NCI-H510A (cell line): ENCODE results near the gene KCNMA1.

ENCODE experiments used
- DNase-seq: peaks from one replicate; lab custom pipeline; 2025; lab: John Stamatoyannopoulos, UW

KCNMA1 gene

GRCh38 chr10:77180794-77181193, 456.8 kb downstream of the KCNMA1 start:
- DNase-seq = no peak

DNA sequence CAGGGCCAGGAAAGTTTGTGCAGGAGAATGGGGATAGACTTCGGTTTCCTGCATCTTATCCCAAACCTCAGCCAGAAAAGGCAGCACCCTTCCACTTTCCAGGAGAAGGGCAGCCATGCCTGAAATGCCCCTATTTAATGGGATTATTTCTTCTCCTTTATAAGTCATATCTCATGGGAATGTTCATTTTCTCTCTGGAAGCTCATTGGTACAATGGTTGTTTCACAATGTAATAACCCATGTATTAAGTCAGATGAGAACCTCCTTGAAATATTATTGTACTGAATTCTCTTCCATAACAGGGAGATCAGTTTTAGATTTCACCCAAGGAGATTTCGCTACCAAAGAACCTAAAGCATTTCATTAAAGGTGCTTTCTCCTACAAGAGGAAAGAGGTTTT, 457.5 kb downstream of the KCNMA1 start:
- DNase-seq = no peak

DNA sequence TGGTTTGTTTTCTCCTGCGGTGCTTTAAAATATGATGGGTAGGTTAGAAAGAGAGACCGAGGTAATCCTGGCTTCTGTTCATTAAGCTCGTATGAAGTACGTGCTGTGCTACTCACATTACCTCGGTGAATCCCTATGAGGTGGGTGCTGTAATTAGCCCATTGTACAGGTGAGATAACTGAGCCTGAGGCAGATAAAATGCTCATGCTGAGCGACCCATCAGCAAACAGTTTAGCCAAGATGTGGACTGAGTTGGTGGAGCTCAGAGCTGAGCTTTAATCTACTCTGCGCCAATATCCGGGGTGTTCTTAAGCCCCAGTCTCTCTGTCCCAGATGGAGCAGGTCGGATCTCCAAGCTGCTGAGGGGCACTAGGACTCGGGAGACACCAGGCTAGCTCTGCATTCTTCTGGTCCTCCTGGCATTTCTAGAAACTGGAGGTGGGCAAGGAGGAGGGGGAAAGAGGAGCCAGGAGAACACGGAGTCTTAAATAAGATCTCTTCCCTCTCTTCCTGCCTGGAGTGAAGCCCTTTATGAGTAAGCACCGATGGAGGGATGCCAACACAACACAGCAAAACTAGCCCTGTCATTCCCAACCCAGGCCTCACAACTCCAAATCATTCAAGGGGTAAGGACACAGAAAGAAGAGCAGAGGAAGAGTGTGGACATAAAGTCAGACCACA, 458.5 kb downstream of the KCNMA1 start:
- no peak for DNase-seq

- DNase-seq = no peak
Measured at GRCh38 chr10:77177589-77177988, 460.0 kb downstream of the KCNMA1 start.

DNA sequence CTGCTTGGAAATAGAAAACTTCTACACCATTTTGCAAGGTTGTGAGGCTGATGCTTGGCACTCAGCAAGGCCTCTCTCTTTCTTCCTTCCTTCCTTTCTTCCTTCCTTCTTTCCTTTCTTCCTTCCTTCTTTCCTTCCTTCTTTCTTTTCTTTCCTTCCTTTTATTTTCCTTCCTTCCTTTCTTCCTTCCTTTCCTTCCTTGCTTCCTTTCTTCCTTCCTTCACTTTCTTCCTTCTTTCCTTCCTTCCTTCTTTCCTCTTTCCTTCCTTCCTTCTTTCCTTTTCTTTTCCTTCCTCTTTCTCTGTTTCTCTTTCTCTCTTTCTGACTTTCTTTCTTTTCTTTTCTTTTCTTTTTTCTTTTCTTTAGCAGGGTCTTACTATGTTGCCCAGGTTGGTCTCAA, 460.4 kb downstream of the KCNMA1 start:
- DNase-seq = no peak

DNA sequence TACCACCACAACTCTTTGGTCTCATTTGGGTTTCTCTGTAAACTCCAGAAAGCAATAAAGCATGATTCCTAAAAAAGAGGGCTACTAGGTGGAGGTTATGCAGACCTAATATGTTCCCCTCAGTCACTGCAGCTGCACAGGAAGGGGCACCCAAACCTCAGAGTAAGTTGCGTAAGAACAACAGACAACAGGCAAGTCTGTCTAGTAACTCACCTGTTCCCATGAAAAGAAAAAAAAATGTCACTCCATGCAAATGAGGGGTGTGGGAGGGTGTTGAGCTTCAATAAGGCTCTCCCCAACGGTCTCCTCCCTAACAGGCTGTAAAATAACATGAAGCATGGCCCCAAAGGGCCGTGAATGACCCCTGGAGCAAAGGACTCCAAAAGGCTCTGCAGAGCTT, 461.4 kb downstream of the KCNMA1 start:
- DNase-seq = no peak

- no peak for DNase-seq
Measured at GRCh38 chr10:77175631-77176222, 461.9 kb downstream of the KCNMA1 start.

DNA sequence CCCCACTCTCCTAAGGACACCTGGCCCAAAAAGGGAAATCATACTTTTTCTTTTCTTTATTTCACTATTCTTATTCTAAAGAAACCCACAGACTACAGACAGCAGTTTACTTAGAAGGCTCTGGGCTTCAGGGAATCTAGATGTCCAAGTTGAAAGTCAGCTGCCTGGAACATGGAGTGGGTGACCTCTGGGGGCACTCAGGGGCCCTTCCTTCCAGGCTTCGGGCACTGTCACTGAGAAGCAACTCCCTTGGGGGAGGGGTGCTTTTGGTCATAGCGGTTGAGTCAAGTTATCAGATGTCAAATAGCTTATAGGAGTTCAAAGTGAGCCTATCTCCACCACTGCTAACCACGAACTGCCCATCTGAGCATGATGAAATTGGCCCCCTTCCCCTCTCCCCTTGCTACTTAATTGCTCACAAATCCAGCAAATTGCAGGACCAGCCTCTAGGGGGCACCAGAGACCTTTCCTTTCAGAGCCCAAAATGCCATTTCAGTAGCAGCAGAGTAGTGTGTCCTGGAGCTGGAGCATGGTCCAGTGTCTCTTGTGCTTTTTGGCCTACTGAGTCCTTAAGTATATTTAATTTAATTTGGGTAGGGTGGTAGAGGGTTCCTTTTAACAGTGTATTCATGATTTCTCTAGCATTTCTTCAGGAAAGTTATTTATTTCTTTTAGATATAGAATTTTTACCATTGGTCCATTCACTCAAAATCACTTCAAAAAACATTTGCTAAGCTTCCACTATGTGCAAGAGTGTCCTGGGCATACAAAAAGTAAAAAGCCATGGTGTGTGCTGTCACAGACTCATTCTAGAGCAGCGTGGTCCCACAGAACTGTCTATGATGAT, 463.8 kb downstream of the KCNMA1 start:
- DNase-seq = peak; percentile 26

DNA sequence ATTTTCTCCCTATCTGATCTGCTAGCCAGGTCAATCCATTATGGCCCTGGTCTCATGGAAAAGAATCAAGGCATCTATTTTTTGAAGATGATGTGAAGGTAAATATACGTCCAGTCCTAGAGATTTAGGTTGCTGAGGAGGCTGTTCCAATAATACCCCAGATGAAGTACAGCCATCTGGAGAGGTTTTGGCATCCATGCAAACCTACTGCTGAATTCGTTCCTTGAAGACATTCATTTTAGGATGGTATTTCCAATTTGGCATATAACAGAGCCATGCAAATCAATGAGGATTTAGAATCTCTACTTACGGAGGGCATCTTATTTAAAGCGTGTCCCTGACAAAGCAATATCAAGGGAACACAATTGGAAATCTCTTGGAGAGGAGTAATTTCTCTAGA, 465.5 kb downstream of the KCNMA1 start:
- no peak for DNase-seq

DNA sequence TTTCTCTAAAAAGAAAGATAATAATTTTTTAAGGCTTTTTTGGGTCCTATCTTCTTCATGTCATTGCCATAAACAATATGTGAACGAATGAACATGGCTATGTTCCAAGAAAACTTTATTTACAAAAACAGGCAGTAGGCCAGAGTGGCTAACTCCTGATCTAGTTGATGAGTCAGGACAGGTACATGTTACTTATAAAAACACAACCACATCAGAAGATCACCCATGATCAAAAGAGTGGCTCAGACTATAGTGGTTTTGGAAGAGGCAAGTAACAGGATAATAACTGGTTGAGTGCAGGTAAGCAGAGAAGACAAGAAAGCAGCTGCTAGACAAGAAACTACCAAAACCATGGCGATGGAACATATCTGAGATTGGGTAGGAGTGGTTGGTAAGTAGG, 468.7 kb downstream of the KCNMA1 start:
- no peak for DNase-seq

DNA sequence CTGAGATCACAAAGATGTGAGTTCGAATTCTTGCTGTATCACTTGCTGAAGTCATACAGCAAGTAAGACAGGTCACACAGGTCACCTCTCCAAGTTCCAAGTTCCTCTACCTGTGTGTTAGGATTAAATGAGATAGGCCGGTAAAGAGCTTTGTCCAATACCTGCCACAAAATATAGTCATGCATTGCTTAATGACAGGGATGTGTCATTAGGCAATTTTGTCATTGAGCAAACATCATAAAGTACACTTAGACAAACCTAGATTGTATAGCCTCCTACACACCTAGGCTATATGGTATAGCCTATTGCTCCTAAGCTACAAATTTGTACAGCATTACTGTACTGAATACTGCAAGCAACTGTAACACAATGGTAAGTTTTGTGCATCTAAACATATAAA, 469.4 kb downstream of the KCNMA1 start:
- no peak for DNase-seq

- peak; percentile 34 for DNase-seq
Measured at GRCh38 chr10:77165445-77166208, 472.0 kb downstream of the KCNMA1 start.

GRCh38 chr10:77164616-77165311, 472.8 kb downstream of the KCNMA1 start:
- no peak for DNase-seq

DNA sequence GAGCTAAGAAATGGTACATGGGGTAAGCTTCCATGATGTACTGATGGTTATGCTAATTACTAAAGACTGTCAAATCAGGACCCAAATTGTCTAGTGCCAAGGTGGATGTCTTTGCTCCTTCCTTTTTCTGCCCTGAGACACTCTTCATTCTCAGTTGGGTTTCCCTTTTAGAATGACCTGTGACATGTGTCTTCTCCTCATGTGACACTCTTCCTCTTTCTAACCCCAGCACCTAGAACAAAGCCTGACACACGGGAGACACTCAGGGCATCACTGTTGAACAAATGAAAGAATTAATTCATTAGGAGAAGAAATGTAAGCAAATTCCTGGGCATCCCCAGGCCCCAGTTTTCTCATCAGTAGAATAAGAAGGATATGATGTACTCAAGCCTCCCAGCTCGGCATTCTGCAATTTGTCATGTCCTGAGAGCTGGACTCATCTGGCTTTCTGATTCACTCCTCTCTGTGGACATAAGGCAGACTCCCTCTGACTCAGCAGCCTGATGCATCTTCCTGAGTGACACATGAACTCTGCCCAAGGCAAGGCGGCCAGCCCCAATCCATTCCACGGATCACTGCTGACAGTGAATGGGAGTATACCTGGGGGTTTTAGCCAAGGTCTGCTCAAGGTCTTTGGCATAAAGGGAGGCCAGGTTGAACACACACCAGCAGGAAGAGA, 473.8 kb downstream of the KCNMA1 start:
- DNase-seq = no peak

- DNase-seq = no peak
Measured at GRCh38 chr10:77162697-77163096, 474.9 kb downstream of the KCNMA1 start.

DNA sequence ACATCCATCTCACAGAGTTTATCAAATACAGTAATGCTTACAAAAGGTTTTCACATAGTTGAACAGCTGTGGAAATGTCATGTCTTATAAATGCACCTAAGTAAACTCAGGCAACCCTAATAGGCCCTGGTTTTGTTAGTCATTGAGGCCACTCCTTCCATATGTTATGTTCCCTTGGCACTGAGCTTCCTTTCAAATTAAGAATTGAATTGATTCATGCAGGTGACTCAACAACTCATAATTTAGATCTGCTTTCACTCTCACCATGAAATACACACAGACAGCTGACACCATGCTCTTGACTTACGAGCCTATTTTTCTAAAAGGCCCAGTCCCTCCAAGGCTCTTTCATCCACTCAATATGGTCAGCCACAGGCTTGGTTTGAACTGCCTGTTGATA, 476.9 kb downstream of the KCNMA1 start:
- DNase-seq = peak; percentile 49

DNA sequence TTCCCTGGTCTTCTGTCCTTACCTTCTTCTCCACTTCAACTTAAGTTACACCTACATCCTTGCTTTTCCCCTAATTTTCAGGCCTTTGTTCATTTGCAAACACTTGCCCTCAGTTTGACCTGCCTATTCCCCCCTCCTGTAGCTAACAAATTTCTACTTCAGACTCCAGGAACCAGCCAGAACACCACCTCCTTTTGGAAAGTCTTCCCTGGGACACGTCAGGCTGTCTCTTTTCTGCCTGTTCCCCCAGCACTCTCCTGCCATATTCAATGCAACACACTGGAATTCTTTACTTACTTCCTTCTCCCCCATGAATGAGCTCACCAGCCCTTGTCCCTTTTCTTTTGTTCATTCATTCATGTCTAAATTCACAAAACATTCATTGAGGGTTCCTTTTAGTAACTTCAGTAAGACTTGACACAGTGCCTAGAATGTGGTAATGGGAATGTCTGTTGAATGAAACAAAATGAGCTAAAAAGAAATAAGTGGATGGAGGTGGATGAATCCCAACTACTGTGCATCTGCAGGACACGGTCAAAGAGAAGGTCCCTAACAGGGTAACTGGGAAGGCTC, 478.0 kb downstream of the KCNMA1 start:
- DNase-seq = no peak

- no peak for DNase-seq
Measured at GRCh38 chr10:77158666-77159065, 478.9 kb downstream of the KCNMA1 start.

GRCh38 chr10:77157248-77158019, 480.2 kb downstream of the KCNMA1 start:
- no peak for DNase-seq

- DNase-seq = no peak
Measured at GRCh38 chr10:77156406-77156879, 481.2 kb downstream of the KCNMA1 start.
